ENCODE data around the gene SMURF2. TPM values are rescaled to one million over a fixed set of nuclear protein-coding genes. Genes with fewer than 3 reads are reported as not detected.

Gene SMURF2
- total and polyA plus RNA-seq, 9 donors: 9.9 to 29.0 (median 22.6) TPM

DNA sequence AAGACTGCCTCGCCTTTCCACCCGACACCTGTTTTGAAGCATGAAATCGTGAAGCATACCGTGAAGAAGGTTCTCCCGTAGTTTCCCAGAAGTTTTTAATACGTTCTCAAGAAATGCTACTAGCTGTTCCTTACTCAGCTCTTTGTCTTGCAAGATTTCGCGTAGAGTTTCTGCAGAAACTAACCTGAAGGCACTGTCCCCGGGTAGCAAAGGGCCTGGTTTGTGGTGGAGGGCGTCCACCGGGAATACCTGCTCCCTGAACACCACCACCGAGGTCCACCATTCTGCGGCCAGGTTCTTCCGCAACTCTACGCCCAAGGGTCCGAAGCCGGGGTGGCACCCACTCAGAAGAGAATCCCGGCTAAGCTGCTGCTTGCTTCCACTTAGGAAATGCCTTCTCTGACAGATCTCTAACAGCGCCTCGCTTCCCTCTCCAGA lies 165.7 kb downstream of the SMURF2 start:
- TF ChIP-seq EP300 (IDR thresholded peaks at IDR 0.05): no peak
- no peak for TF ChIP-seq CTCF (IDR thresholded peaks at IDR 0.05)
- peak overlapping the region; percentile 17 to 64 for H3K27ac ChIP-seq
- 0 to 1% (median 1%) methylated on average over 20 of the region's 20 CpGs for WGBS, 3 donors
- H3K27me3 ChIP-seq: no peaks in the 10 kb centered on the region
- peak overlapping the region; percentile 52 for H3K4me3 ChIP-seq
- H3K4me1 ChIP-seq (ENCODE audit: insufficient read depth): peaks cover 6% of the 10 kb centered on the region
- no peak for DNase-seq
- no peaks in the 10 kb centered on the region for H3K36me3 ChIP-seq
- intact Hi-C loops (cut with DNase I): loop anchor here in 2 of 4 donors (10.0 kb wide), 2 partner anchors 72 to 182 kb away; no protein-coding TSS in a partner anchor
- H3K9me3 ChIP-seq: no peaks in the 10 kb centered on the region

Small RNAs within 50 kb of the gene (microRNA-seq; reads per million reads assigned to microRNA genes)
- 0.71 to 2.2 (median 1.9) reads per million in 3 donors for gene MIR3064
- 0 reads per million in 3 donors for gene MIR5047

Small RNAs within 50 kb of the gene (small RNA-seq; reads per million reads assigned to genes)
- not detected for gene AC009994.1

Other genes starting within 250 kb of the SMURF2 start
- 10 to 100 TPM in 1 of 7 donors, 1 to 10 TPM in 6; 2.3 to 16.4 (median 6.8) TPM for gene MILR1, start 213.2 kb downstream of the SMURF2 start, total RNA-seq
- 10 to 100 TPM in 1 of 2 donors, 1 to 10 TPM in 1; 2.0 to 13.1 TPM for gene MILR1, start 213.2 kb downstream of the SMURF2 start, polyA plus RNA-seq
- 10 to 100 TPM; 13.6 to 21.3 (median 17.6) TPM for gene POLG2, start 165.3 kb downstream of the SMURF2 start, total RNA-seq
- gene POLG2, start 165.3 kb downstream of the SMURF2 start, polyA plus RNA-seq: 10 to 100 TPM in 1 of 2 donors, 1 to 10 TPM in 1; 8.7 to 13.3 TPM
- 100 to 1,000 TPM; 438 to 750 (median 559) TPM for gene DDX5, start 156.0 kb downstream of the SMURF2 start, total RNA-seq
- gene DDX5, start 156.0 kb downstream of the SMURF2 start, polyA plus RNA-seq: 100 to 1,000 TPM; 372 to 633 TPM
- 10 to 100 TPM; 50.8 to 87.2 (median 65.6) TPM for gene CEP95, start 155.3 kb downstream of the SMURF2 start, total RNA-seq
- 10 to 100 TPM; 44.5 to 45.8 TPM for gene CEP95, start 155.3 kb downstream of the SMURF2 start, polyA plus RNA-seq

All from ovary (tissue), 9 donors.